ENCODE measurements around the gene POLR1B.

DNA sequence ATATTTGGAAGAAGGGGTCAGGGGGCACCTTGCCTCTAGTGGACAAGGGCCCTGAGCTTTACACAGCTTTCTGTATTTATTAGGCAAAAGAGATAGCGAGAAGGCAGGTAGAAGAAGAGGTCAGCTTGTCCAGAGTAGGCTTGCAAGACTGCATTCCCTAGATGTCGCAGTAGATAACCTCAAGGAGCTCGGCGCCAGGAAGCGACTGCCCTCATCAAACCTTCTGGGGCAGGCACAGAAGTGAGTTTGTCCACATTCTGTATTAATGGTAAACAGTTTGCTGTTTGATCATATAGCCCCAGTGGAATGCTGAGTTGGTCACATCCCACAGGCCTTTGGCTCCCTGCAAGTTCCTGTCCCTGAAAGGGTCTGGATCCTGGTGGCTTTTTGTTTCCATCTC, 49.1 kb downstream of the POLR1B start:
- TF ChIP-seq, protein P1, sequence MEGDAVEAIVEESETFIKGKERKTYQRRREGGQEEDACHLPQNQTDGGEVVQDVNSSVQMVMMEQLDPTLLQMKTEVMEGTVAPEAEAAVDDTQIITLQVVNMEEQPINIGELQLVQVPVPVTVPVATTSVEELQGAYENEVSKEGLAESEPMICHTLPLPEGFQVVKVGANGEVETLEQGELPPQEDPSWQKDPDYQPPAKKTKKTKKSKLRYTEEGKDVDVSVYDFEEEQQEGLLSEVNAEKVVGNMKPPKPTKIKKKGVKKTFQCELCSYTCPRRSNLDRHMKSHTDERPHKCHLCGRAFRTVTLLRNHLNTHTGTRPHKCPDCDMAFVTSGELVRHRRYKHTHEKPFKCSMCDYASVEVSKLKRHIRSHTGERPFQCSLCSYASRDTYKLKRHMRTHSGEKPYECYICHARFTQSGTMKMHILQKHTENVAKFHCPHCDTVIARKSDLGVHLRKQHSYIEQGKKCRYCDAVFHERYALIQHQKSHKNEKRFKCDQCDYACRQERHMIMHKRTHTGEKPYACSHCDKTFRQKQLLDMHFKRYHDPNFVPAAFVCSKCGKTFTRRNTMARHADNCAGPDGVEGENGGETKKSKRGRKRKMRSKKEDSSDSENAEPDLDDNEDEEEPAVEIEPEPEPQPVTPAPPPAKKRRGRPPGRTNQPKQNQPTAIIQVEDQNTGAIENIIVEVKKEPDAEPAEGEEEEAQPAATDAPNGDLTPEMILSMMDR (conservative IDR thresholded peaks at IDR 0.05) = no peak
- TF ChIP-seq EZH2 (IDR thresholded peaks at IDR 0.05; ENCODE audit: low read depth) = no peak

Measured in PC-9 (cell line).